Stimulated activated CD8-positive, alpha-beta memory T cell treated with anti-CD3 and anti-CD28 coated beads, Interleukin-7, amount 100 ng/mL, for 4 hours (primary cell): ENCODE data around the gene F2R.
"Not testable (repeated sequence)": the region's sequence is repeated elsewhere in the genome, so short reads cannot be mapped to it uniquely, and the experiment has no call there.

Experiments used
- DNase-seq, 2 donors: peaks; one replicate each; pipeline ENCODE4 v3.0.0-alpha.2; 2020; ENCODE audit warnings: low read depth in 2 of 2

Gene F2R

DNA sequence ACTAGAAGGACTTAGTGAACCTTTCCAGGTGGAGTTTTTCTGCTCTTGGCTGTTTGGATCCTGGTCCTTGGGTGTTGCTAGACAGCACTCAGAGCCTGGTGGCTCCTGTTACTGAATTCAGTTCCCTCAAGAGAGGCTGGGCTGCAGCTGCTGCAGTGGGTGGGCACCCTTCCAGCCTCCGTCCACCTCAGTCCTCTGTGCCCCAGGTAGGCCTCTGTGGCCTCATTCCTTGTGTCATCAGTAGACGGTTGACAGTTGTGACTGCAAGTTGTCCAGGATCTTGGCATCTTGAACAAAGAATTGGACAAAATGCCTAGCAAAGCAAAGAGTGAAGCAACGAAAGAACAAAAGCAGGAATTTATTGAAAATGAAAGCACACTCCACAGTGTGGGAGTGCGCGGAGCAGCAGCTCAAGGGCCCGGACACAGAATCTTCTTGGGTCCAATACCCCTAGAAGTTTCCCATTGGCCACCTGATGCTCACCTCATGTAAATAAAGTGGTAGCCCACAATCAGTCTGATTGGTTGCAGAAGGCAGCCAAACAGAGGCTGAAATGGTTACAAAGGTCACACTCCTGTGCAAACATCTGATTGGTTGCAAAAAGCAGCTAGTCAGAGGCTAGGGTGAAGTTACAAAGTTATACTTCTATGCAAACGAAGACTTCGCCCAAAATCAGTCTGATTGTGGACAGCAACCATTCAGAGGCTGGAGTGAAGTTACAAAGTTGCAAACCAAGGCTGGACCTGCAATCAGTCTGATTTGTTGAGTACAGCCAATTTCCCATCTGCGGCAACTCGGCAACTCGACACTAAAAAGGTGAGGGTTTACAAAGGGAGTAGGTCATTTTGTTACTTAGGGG lies 40.1 kb downstream of the F2R start:
- DNase-seq, result no peak

DNA sequence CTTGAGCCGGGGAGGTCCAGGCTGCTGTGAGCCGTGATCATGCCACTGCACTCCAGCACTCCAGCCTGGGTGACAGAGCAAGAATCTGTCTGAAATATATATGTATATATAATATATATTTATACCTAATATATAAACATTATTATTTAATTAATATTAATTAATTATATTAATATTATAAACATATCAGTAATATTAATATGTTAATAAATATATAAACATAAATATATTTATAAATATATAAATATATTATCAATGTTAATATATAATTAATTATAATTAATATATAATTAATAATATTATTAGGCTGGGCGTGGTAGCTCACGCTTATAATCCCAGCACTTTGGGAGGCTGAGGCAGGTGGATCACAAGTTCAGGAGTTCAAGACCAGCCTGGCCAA lies 41.1 kb downstream of the F2R start:
- no peak for DNase-seq

DNA sequence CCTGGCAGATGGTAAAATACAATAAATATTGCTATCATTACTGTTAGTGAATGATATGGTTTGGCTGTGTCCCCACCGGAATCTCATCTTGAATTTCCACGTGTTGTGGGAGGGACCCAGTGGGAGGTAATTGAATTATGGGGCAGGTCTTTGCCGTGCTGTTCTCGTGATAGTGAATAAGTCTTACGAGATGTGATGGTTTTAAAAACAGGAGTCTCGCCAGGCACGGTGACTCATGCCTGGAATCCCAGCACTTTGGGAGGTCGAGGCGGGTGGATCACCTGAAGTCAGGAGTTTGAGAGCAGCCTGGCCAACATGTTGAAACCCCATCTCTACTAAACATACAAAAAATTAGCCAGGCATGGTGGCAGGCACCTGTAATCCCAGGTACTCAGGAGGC lies 45.2 kb downstream of the F2R start:
- DNase-seq, result not testable (repeated sequence)

DNA sequence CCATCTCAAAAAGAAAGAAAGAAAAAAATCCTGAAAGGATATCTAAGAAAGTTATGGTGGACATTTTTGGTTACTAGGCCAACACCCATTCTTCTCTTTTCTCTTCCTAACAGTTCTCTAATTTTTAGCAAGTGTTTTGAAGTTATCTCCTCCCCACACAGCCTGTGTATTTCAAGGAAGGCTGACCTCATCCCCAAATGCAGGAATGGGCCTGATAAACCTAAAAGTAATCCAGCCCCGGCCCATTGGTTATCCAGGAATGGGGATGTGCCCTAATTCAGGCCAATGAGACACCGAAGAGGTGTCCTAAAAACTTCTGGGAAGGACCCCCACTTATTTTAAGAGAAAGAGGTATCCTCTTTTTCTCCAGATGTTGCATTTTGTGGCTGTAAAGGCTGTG lies 46.6 kb downstream of the F2R start:
- DNase-seq, result no peak

DNA sequence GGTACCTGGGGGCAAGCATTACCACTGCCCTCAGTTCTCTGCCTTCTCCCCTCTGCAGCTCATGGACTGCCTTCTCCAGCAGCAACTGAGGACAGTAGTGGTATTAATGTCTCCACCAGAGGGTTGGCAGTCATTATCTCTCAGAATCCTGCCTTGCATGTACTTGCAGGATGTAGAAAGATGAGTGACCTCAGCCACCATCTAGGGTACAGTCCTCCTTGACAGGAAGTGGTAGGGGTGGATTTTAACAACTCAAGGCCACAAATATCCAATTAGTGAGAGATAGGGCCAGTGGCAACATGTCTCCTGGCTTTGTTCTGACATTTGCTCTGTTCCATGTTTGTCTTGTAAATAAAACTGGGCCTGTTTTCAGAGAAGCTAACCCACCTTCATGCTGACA lies 47.2 kb downstream of the F2R start:
- no peak for DNase-seq

DNA sequence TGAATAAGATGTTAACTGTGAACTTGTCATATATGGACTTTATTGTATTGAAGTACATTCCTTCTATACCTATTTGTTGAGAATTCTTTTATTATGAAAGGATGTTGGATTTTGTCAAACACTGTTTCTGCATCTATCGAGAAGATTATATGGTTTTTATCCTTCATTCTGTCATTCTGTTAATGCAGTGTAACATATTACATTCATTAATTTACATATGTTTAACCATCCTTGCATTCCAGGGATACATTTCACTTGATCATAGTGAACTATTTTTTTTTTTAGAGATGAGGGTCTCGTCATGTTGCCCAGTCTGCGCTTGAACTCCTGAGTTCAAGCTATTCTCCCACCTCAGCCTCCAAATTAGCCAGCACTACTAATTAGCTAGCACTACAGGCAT lies 48.4 kb downstream of the F2R start:
- DNase-seq, result no peak

DNA sequence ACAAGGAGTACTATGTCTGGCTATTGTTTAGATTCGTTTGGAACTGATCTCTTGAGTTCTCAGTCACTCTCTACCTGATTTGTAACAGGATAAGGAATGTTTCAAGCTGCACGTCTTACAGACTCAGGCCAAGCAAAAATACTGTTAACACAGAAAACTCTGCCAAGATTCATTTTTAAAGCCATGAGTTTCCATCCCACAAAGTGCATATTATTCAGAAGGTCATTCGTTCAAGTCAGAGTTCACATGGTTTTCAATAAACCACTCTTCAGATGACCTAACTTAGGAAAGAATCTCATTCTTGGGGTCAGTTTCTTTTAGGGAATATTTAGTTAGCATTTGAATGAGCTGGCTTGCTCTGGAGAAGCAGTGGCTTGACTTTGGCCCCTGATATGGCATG lies 49.3 kb downstream of the F2R start:
- DNase-seq, result no peak

DNA sequence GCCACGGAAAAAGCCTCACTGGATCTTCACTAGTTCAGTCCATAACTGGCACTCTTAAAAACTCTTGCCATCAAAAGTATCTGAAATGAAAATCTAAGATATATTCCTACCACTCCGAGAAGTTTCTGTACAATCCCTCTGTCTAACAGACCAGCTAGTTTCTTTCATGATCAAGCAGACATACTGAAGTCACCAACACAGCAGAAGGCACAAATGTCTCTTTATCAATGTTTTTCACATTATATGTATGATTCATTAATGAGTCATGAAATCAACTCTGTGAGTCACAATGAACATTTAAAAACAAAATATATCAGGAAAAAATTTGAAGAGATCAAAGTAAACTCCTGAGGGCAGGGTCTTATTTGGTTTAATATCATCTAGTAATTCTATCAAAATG lies 50.8 kb downstream of the F2R start:
- DNase-seq, result no peak

DNA sequence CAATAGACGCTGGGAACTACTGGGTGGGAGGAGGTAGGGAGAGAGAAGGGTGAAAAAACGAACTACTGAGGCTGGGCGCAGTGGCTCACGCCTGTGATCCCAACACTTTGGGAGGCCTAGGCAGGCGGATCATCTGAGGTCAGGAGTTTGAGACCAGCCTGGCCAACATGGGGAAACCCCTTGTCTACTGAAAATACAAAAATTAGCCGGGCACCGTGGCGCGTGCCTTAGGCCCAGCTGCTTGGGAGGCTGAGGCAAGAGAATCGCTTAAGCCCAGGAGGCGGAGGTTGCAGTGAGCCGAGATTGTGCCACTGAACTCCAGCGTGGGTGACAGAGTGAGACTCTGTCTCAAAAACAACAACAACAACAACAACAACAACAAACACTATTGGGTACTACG lies 55.1 kb downstream of the F2R start:
- not testable (repeated sequence) for DNase-seq

DNA sequence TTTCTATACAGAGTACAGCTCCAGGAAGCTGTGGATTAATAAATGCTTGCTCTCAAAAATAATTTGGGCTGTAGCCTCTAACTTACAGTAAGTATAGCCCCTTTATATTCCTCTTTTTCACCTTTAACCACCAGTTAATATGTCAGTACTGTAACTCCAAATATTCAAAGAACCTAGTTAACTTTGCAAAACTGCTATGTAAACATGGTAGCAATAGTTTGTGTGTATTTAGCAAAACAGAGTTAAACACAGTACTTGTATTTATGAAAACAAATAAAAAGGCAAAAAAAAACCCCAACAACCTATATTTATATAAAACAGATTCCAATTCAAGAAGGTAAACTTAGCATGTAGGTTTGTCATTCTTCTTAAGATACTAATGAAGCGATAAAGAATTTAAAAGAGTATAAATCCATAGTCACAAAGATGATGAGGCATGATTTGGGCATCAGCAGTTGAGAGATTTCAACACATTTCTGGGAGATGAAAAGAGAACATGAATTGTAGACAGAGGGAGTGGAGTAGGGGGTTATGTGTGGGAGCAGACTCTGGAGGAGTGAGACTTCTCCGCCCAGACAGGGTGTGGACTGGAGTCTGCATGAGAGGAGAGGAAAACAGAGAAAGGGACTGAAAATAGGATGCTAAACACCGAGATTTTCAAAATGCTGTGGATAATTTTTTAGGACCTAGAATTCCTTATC lies 55.9 kb downstream of the F2R start:
- no peak for DNase-seq

DNA sequence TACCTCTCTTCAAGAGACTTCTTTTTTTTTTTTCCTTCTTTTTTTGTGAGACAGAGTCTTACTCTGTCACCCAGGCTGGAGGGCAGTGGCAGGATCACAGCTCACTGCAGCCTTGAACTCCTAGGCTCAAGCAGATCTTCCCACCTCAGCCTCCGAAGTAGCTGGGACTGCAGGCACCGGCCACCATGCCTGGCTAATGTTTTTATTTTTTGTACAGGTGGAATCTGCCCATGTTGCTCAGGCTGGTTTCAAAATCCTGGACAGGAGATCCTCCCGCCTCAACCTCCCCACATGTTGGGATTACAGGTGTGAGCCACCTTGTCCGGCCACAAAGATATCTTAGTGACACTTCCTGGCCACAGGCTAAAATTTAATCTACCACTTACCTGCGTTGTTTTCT lies 60.0 kb downstream of the F2R start:
- DNase-seq, result no peak

DNA sequence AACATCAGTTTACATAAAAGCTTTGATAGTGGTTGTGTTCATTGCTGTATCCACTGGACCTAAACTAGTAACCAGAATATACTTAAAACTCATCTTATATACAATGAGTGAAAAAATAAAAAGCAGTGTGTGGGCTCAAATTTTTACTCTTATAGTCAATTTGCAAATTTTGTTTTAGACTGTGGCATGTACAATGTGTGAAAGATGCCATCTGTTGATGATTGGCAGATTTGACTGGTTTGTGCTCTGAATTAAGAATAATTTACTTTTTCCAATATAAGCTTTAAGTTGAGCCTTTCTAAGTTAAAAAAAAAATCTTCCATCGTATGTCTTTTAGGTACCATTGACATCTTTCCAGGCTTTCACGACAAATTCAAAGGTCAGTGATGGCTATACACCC lies 60.5 kb downstream of the F2R start:
- no peak for DNase-seq

DNA sequence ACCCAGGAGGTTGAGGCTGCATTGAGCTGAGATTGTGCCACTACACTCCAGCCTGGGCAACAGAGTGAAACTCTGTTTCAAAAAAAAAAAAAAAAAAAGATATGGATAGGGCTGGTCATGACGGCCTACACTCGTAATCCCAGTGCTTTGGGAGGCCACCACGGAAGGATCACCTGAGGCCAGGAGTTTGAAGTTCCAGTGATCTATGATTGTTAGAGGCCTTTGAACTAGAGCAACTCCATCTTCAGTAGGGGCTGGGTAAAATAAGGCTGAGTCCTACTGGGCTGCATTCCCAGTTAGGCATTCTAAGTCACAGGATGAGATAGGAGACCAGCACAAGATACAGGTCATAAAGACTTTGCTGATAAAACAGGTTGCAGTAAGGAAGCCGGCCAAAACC lies 64.7 kb downstream of the F2R start:
- not testable (repeated sequence) for DNase-seq

DNA sequence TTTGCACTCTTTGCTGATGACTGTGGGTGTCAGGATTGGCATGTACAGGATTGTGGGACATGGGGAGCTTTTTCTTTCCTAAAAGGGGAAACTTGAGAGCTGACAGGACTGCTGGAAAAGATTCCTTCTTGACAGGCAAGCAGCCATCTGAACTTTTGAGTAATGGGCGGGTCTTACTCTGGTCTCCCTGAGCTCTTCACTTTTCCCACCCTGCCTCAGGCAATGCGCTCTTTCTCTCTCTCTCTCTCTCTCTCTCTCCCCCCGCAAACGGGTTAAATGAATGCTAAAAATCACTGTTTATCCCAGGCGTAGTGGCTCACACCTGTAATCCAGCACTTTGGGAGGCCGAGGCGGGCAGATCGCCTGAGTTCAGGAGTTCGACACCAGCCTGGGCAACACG lies 65.8 kb downstream of the F2R start:
- no peak for DNase-seq

DNA sequence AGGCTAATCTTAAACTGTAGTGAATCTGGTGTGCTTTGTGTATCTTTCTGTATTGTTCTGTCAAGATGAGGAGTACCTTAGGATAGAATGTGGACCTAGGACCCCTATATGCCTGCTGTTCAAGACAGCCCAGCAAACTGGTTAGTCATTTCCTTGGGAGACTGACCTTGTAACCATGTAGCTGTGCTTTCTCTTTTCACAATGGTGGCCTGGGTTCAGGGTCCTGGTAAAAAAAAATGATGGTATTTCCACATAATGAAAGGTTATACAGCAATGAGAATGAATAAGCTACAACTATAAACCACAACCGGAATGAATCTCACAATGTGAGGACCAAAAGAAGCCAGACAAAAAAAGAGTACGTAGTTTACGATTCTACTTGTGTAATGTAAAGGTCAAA lies 66.5 kb downstream of the F2R start:
- no peak for DNase-seq
